Medulla oblongata (tissue), 1 donor: ENCODE results near the gene ATP1A4.

Source experiments
- DNase-seq: peaks from one replicate; pipeline ENCODE4 v3.0.0-alpha.2; 2015; ENCODE audit errors: extremely low spot score

Gene ATP1A4

GRCh38 chr1:160206036-160206389 is 54.6 kb downstream of the ATP1A4 start:
- peak; percentile 60 for DNase-seq

- no peak for DNase-seq
These were observed 55.2 kb downstream of the ATP1A4 start for GRCh38 chr1:160206421-160207117.

- no peak for DNase-seq
These were observed 55.8 kb downstream of the ATP1A4 start for GRCh38 chr1:160207118-160207650.

- no peak for DNase-seq
These were observed 56.6 kb downstream of the ATP1A4 start for GRCh38 chr1:160207771-160208556.

- DNase-seq: no peak
These were observed 57.3 kb downstream of the ATP1A4 start for GRCh38 chr1:160208557-160209320.

GRCh38 chr1:160209321-160210046 is 58.1 kb downstream of the ATP1A4 start:
- DNase-seq: peak; percentile 84

GRCh38 chr1:160210561-160210960 is 59.2 kb downstream of the ATP1A4 start:
- DNase-seq: no peak

- no peak for DNase-seq
These were observed 59.8 kb downstream of the ATP1A4 start for GRCh38 chr1:160211046-160211790.

GRCh38 chr1:160214481-160215140 is 63.2 kb downstream of the ATP1A4 start:
- DNase-seq: no peak

- DNase-seq: no peak
These were observed 64.9 kb downstream of the ATP1A4 start for GRCh38 chr1:160216301-160216700.

GRCh38 chr1:160217481-160218051 is 66.2 kb downstream of the ATP1A4 start:
- peak; percentile 44 for DNase-seq

GRCh38 chr1:160219062-160219929 is 67.9 kb downstream of the ATP1A4 start:
- peak; percentile 91 for DNase-seq

GRCh38 chr1:160220301-160220700 is 68.9 kb downstream of the ATP1A4 start:
- DNase-seq: no peak

GRCh38 chr1:160221089-160221488 is 69.7 kb downstream of the ATP1A4 start:
- DNase-seq: no peak

GRCh38 chr1:160222546-160222945 is 71.1 kb downstream of the ATP1A4 start:
- no peak for DNase-seq

GRCh38 chr1:160224606-160225005 is 73.2 kb downstream of the ATP1A4 start:
- DNase-seq: no peak

- no peak for DNase-seq
These were observed 73.9 kb downstream of the ATP1A4 start for GRCh38 chr1:160225345-160225744.

- no peak for DNase-seq
These were observed 75.2 kb downstream of the ATP1A4 start for GRCh38 chr1:160226623-160227022.

- DNase-seq: no peak
These were observed 75.6 kb downstream of the ATP1A4 start for GRCh38 chr1:160227034-160227433.
